Prostate gland (tissue), 2 donors: ENCODE results near the gene GSG1L. TPM values are rescaled to one million over a fixed set of nuclear protein-coding genes. Genes with fewer than 3 reads are reported as not detected.

Source experiments
- DNase-seq: peaks from one replicate; pipeline ENCODE4 v3.0.0-alpha.2; 2019; ENCODE audit warnings: low spot score
- H3K27ac ChIP-seq, 2 donors: fragments of 200-600 bp; sonication (generic); 2 replicates each; pipeline ENCODE4 v1.5.1; 2017 to 2019
- H3K27me3 ChIP-seq: fragments of 200-600 bp; sonication (generic); replicated peaks from 2 replicates; pipeline ENCODE4 v1.5.1; 2019; ENCODE audit not compliant: insufficient read depth
- H3K36me3 ChIP-seq, 2 donors: fragments of 200-600 bp; sonication (generic); 1 replicate in 1 of 2; 2 replicates in 1 of 2; pipeline versions ENCODE4 v1.5.1 to v1.8.1; 2017 to 2019
- H3K4me1 ChIP-seq: fragments of 200-600 bp; sonication (generic); replicated peaks from 2 replicates; pipeline ENCODE4 v1.5.1; 2019
- H3K4me3 ChIP-seq, 2 donors: fragments of 200-600 bp; sonication (generic); 2 replicates each; pipeline ENCODE4 v1.5.1; 2017 to 2019
- H3K9me3 ChIP-seq: fragments of 200-600 bp; sonication (generic); 2 replicates; pipeline ENCODE4 v1.5.1; 2017
- CTCF ChIP-seq, 4 experiments: fragments of 200-600 bp in 2 of 4; fragments of 450-650 bp in 2 of 4; sonication (generic) in 2 of 4; IDR thresholded peaks; 1 replicate in 3 of 4; 2 replicates in 1 of 4; pipeline ENCODE4 v1.5.1; 2016 to 2019; ENCODE audit warnings: antibody characterized with exemption in 4 of 4, mild to moderate bottlenecking in 2 of 4, moderate library complexity in 2 of 4
- POLR2A ChIP-seq: fragments of 450-650 bp; IDR thresholded peaks from one replicate; pipeline ENCODE4 v1.6.1; 2016; ENCODE audit warnings: antibody characterized with exemption, mild to moderate bottlenecking
- POLR2AphosphoS5 ChIP-seq: sonication (generic); formaldehyde crosslinking; IDR thresholded peaks from one replicate; pipeline ENCODE4 v1.6.1; 2017; ENCODE audit warnings: antibody characterized with exemption
- WGBS: methylation state at CpG from one replicate; pipeline ENCODE4 v1.1.5; 2018; 5-methylcytosine and 5-hydroxymethylcytosine counted together
- intact Hi-C: fragments of 100-400 bp; cut with DNase I; formaldehyde crosslinking; loops from one replicate; pipeline ENCODE4 v1.14.2; 2022
- total RNA-seq, 2 donors: library from RNA; depleted of rRNA; stranded (reverse); fragments of >200 nt; gene quantifications; one replicate each; pipeline ENCODE4 v1.1.0, GENCODE V29; 2016

The GSG1L gene
- total RNA-seq, 2 donors from 2014 or later = 0.91 TPM; not detected in 1

GRCh38 chr16:27840311-27841060 lies 223.0 kb downstream of the GSG1L start:
- Histone ChIP-seq H3K27me3 (no peaks in the 10 kb centered on the region), H3K4me3 (no peak overlapping the region), H3K4me1 (no peaks in the 10 kb centered on the region), H3K27ac (no peak overlapping the region), H3K9me3 (no peaks in the 10 kb centered on the region), H3K36me3 (no peaks in the 10 kb centered on the region)
- TF ChIP-seq CTCF (IDR thresholded peaks at IDR 0.05) (no peak), POLR2A (no peak), POLR2AphosphoS5 (no peak)
- WGBS = 82% methylated on average over 18 of the region's 18 CpGs
- intact Hi-C loops = no loop called here
- DNase-seq = no peak

GRCh38 chr16:27839419-27839818 lies 224.1 kb downstream of the GSG1L start:
- H3K36me3 ChIP-seq = no peaks in the 10 kb centered on the region
- TF ChIP-seq CTCF (IDR thresholded peaks at IDR 0.05) (no peak), POLR2A (no peak), POLR2AphosphoS5 (no peak)
- no peaks in the 10 kb centered on the region for H3K9me3 ChIP-seq
- no peak overlapping the region for H3K27ac ChIP-seq
- no peak overlapping the region for H3K4me3 ChIP-seq
- 82% methylated on average over 2 of the region's 2 CpGs for WGBS
- intact Hi-C loops = no loop called here
- H3K27me3 ChIP-seq = no peaks in the 10 kb centered on the region
- no peak for DNase-seq
- no peaks in the 10 kb centered on the region for H3K4me1 ChIP-seq

GRCh38 chr16:27838536-27839175 lies 224.9 kb downstream of the GSG1L start:
- H3K27me3 ChIP-seq = no peaks in the 10 kb centered on the region
- H3K36me3 ChIP-seq = no peaks in the 10 kb centered on the region
- WGBS = 64% methylated on average over 3 of the region's 3 CpGs
- H3K27ac ChIP-seq = no peak overlapping the region
- intact Hi-C loops = no loop called here
- TF ChIP-seq POLR2A = no peak
- no peak for TF ChIP-seq POLR2AphosphoS5
- no peak for TF ChIP-seq CTCF (IDR thresholded peaks at IDR 0.05)
- H3K4me1 ChIP-seq = no peaks in the 10 kb centered on the region
- H3K4me3 ChIP-seq = no peak overlapping the region
- no peaks in the 10 kb centered on the region for H3K9me3 ChIP-seq
- DNase-seq = no peak

GRCh38 chr16:27829975-27830374 lies 233.5 kb downstream of the GSG1L start:
- intact Hi-C loops = no loop called here
- no peaks in the 10 kb centered on the region for H3K27me3 ChIP-seq
- 94% methylated on average over 2 of the region's 2 CpGs for WGBS
- no peak for DNase-seq
- no peaks in the 10 kb centered on the region for H3K9me3 ChIP-seq
- no peak for TF ChIP-seq POLR2AphosphoS5
- no peak for TF ChIP-seq POLR2A
- TF ChIP-seq CTCF (IDR thresholded peaks at IDR 0.05) = no peak
- H3K4me1 ChIP-seq = no peaks in the 10 kb centered on the region
- no peaks in the 10 kb centered on the region for H3K36me3 ChIP-seq
- no peak overlapping the region for H3K4me3 ChIP-seq
- no peak overlapping the region for H3K27ac ChIP-seq

- H3K9me3 ChIP-seq = no peaks in the 10 kb centered on the region
- 98% methylated on average over 12 of the region's 12 CpGs for WGBS
- intact Hi-C loops = no loop called here
- no peak overlapping the region for H3K27ac ChIP-seq
- no peaks in the 10 kb centered on the region for H3K4me1 ChIP-seq
- DNase-seq = no peak
- no peaks in the 10 kb centered on the region for H3K27me3 ChIP-seq
- no peaks in the 10 kb centered on the region for H3K36me3 ChIP-seq
- H3K4me3 ChIP-seq = no peak overlapping the region
- no peak for TF ChIP-seq POLR2A
- no peak for TF ChIP-seq POLR2AphosphoS5
- TF ChIP-seq CTCF (IDR thresholded peaks at IDR 0.05) = no peak
These were observed 234.8 kb downstream of the GSG1L start for GRCh38 chr16:27828671-27829070.
